ENCODE results near the gene F2RL3.

F2RL3 gene

GRCh38 chr19:16891696-16892382, 3.0 kb downstream of the F2RL3 start:
- no peak for DNase-seq (ENCODE audit: low spot score)
- no peak overlapping the region for H3K4me2 ChIP-seq (ENCODE audit: insufficient read depth, low read length, poor library complexity, severe bottlenecking)
- WGBS, 2 donors (ENCODE audit: extremely low coverage in 2 of 2, insufficient read length in 2 of 2, insufficient replicate concordance in 1 of 2): no CpG with 5 or more reads among the region's 12 CpGs
- no peak overlapping the region for H2BK120ac ChIP-seq (ENCODE audit: low read depth, low read length)
- peak overlapping the region; percentile 8 for H3K14ac ChIP-seq (ENCODE audit: low read length)
- H2AFZ ChIP-seq (ENCODE audit: low read length): no peak overlapping the region
- H2BK15ac ChIP-seq (ENCODE audit: low read length): no peak overlapping the region
- H3K9ac ChIP-seq (ENCODE audit: low read depth, low read length, poor library complexity): no peak overlapping the region
- peaks cover 0 to 24% (median 3%) of the 10 kb centered on the region in 3 experiments for H3K27me3 ChIP-seq (ENCODE audit: control insufficient read depth in 3 of 3, insufficient read depth in 3 of 3, low read depth in 1 of 3, low read length in 3 of 3)
- no peak overlapping the region for H3K27ac ChIP-seq (replicated peaks; ENCODE audit: low read length)
- H3K4ac ChIP-seq (ENCODE audit: low read length): no peak overlapping the region
- H4K8ac ChIP-seq (ENCODE audit: low read depth, low read length): no peak overlapping the region
- no peak overlapping the region for H3K4me3 ChIP-seq (ENCODE audit: low read length in 2 of 2)
- no peaks in the 10 kb centered on the region for H3K9me3 ChIP-seq (replicated peaks in 1 of 2; ENCODE audit: control insufficient read depth in 2 of 2, insufficient read depth in 1 of 2, low read depth in 1 of 2, low read length in 2 of 2)
- H3K18ac ChIP-seq (ENCODE audit: low read length): no peak overlapping the region
- no peak overlapping the region for H2AK5ac ChIP-seq (ENCODE audit: low read depth, low read length)
- no peak overlapping the region for H2BK12ac ChIP-seq (ENCODE audit: low read length)
- H3K4me1 ChIP-seq (ENCODE audit: control insufficient read depth in 2 of 2, insufficient read depth in 1 of 2, low read depth in 1 of 2, low read length in 2 of 2): peaks cover 4 to 11% of the 10 kb centered on the region in 2 donors
- peaks cover 2% of the 10 kb centered on the region for H3K79me1 ChIP-seq (ENCODE audit: low read depth, low read length)
- H3K23ac ChIP-seq (ENCODE audit: low read depth, low read length, poor library complexity): no peak overlapping the region
- no peaks in the 10 kb centered on the region for H3K36me3 ChIP-seq (replicated peaks in 1 of 2; ENCODE audit: control insufficient read depth in 2 of 2, insufficient read depth in 2 of 2, low read length in 2 of 2)
- no peak overlapping the region for H2BK5ac ChIP-seq (ENCODE audit: low read length)
- H4K91ac ChIP-seq (ENCODE audit: low read depth, low read length, poor library complexity): no peak overlapping the region

- H3K36me3 ChIP-seq (replicated peaks in 1 of 2; ENCODE audit: control insufficient read depth in 2 of 2, insufficient read depth in 2 of 2, low read length in 2 of 2): no peaks in the 10 kb centered on the region
- no peak overlapping the region for H2BK5ac ChIP-seq (ENCODE audit: low read length)
- H3K23ac ChIP-seq (ENCODE audit: low read depth, low read length, poor library complexity): no peak overlapping the region
- H3K9ac ChIP-seq (ENCODE audit: low read depth, low read length, poor library complexity): no peak overlapping the region
- H2BK15ac ChIP-seq (ENCODE audit: low read length): no peak overlapping the region
- no peak overlapping the region for H4K91ac ChIP-seq (ENCODE audit: low read depth, low read length, poor library complexity)
- WGBS, 2 donors (ENCODE audit: extremely low coverage in 2 of 2, insufficient read length in 2 of 2, insufficient replicate concordance in 1 of 2): no CpG with 5 or more reads among the region's 4 CpGs
- no peak overlapping the region for H2BK120ac ChIP-seq (ENCODE audit: low read depth, low read length)
- H3K27ac ChIP-seq (replicated peaks; ENCODE audit: low read length): no peak overlapping the region
- H3K14ac ChIP-seq (ENCODE audit: low read length): no peak overlapping the region
- H2AK5ac ChIP-seq (ENCODE audit: low read depth, low read length): no peak overlapping the region
- no peak overlapping the region for H3K4me2 ChIP-seq (ENCODE audit: insufficient read depth, low read length, poor library complexity, severe bottlenecking)
- no peak overlapping the region for H4K8ac ChIP-seq (ENCODE audit: low read depth, low read length)
- H3K79me1 ChIP-seq (ENCODE audit: low read depth, low read length): peaks cover 2% of the 10 kb centered on the region
- no peak overlapping the region for H2AFZ ChIP-seq (ENCODE audit: low read length)
- H3K9me3 ChIP-seq (replicated peaks in 1 of 2; ENCODE audit: control insufficient read depth in 2 of 2, insufficient read depth in 1 of 2, low read depth in 1 of 2, low read length in 2 of 2): no peaks in the 10 kb centered on the region
- DNase-seq (ENCODE audit: low spot score): no peak
- no peak overlapping the region for H3K4me3 ChIP-seq (ENCODE audit: low read length in 2 of 2)
- H3K27me3 ChIP-seq (ENCODE audit: control insufficient read depth in 3 of 3, insufficient read depth in 3 of 3, low read depth in 1 of 3, low read length in 3 of 3): peaks cover 0 to 24% (median 3%) of the 10 kb centered on the region in 3 experiments
- H3K4ac ChIP-seq (ENCODE audit: low read length): no peak overlapping the region
- no peak overlapping the region for H3K18ac ChIP-seq (ENCODE audit: low read length)
- H3K4me1 ChIP-seq (ENCODE audit: control insufficient read depth in 2 of 2, insufficient read depth in 1 of 2, low read depth in 1 of 2, low read length in 2 of 2): peaks cover 4 to 9% of the 10 kb centered on the region in 2 donors
- H2BK12ac ChIP-seq (ENCODE audit: low read length): no peak overlapping the region
Observed at GRCh38 chr19:16892436-16892835, 3.6 kb downstream of the F2RL3 start.

GRCh38 chr19:16892868-16893685, 4.3 kb downstream of the F2RL3 start:
- H4K8ac ChIP-seq (ENCODE audit: low read depth, low read length): no peak overlapping the region
- peaks cover 0 to 24% (median 5%) of the 10 kb centered on the region in 3 experiments for H3K27me3 ChIP-seq (ENCODE audit: control insufficient read depth in 3 of 3, insufficient read depth in 3 of 3, low read depth in 1 of 3, low read length in 3 of 3)
- H3K79me1 ChIP-seq (ENCODE audit: low read depth, low read length): peaks cover 2% of the 10 kb centered on the region
- no peak overlapping the region for H3K4me2 ChIP-seq (ENCODE audit: insufficient read depth, low read length, poor library complexity, severe bottlenecking)
- H3K4ac ChIP-seq (ENCODE audit: low read length): no peak overlapping the region
- WGBS, 2 donors (ENCODE audit: extremely low coverage in 2 of 2, insufficient read length in 2 of 2, insufficient replicate concordance in 1 of 2): no CpG with 5 or more reads among the region's 19 CpGs
- H3K14ac ChIP-seq (ENCODE audit: low read length): no peak overlapping the region
- peaks cover 4 to 8% of the 10 kb centered on the region in 2 donors for H3K4me1 ChIP-seq (ENCODE audit: control insufficient read depth in 2 of 2, insufficient read depth in 1 of 2, low read depth in 1 of 2, low read length in 2 of 2)
- H2BK15ac ChIP-seq (ENCODE audit: low read length): no peak overlapping the region
- H3K36me3 ChIP-seq (replicated peaks in 1 of 2; ENCODE audit: control insufficient read depth in 2 of 2, insufficient read depth in 2 of 2, low read length in 2 of 2): no peaks in the 10 kb centered on the region
- H3K9ac ChIP-seq (ENCODE audit: low read depth, low read length, poor library complexity): no peak overlapping the region
- H2BK12ac ChIP-seq (ENCODE audit: low read length): no peak overlapping the region
- DNase-seq (ENCODE audit: low spot score): no peak
- no peak overlapping the region for H2AK5ac ChIP-seq (ENCODE audit: low read depth, low read length)
- H3K18ac ChIP-seq (ENCODE audit: low read length): no peak overlapping the region
- H2BK120ac ChIP-seq (ENCODE audit: low read depth, low read length): no peak overlapping the region
- peak overlapping the region; percentile 29 for H2BK5ac ChIP-seq (ENCODE audit: low read length)
- no peak overlapping the region for H2AFZ ChIP-seq (ENCODE audit: low read length)
- H3K27ac ChIP-seq (replicated peaks; ENCODE audit: low read length): no peak overlapping the region
- no peaks in the 10 kb centered on the region for H3K9me3 ChIP-seq (replicated peaks in 1 of 2; ENCODE audit: control insufficient read depth in 2 of 2, insufficient read depth in 1 of 2, low read depth in 1 of 2, low read length in 2 of 2)
- H4K91ac ChIP-seq (ENCODE audit: low read depth, low read length, poor library complexity): no peak overlapping the region
- no peak overlapping the region for H3K4me3 ChIP-seq (ENCODE audit: low read length in 2 of 2)
- H3K23ac ChIP-seq (ENCODE audit: low read depth, low read length, poor library complexity): no peak overlapping the region

GRCh38 chr19:16893686-16893989, 4.8 kb downstream of the F2RL3 start:
- DNase-seq (ENCODE audit: low spot score): no peak
- no CpG with 5 or more reads among the region's 14 CpGs for WGBS, 2 donors (ENCODE audit: extremely low coverage in 2 of 2, insufficient read length in 2 of 2, insufficient replicate concordance in 1 of 2)

More at GRCh38 chr19:16893686-16893989, 4.8 kb downstream of the F2RL3 start:
- Histone ChIP-seq H2BK5ac (ENCODE audit: low read length) (no peak overlapping the region), H2AFZ (ENCODE audit: low read length) (no peak overlapping the region), H4K8ac (ENCODE audit: low read depth, low read length) (no peak overlapping the region), H3K27me3 (ENCODE audit: control insufficient read depth in 3 of 3, insufficient read depth in 3 of 3, low read depth in 1 of 3, low read length in 3 of 3) (peaks cover 0 to 24% (median 7%) of the 10 kb centered on the region in 3 experiments), H3K9ac (ENCODE audit: low read depth, low read length, poor library complexity) (no peak overlapping the region), H2BK12ac (ENCODE audit: low read length) (no peak overlapping the region), H3K18ac (ENCODE audit: low read length) (no peak overlapping the region), H3K27ac (replicated peaks; ENCODE audit: low read length) (no peak overlapping the region), H3K4me1 (ENCODE audit: control insufficient read depth in 2 of 2, insufficient read depth in 1 of 2, low read depth in 1 of 2, low read length in 2 of 2) (peaks cover 4 to 10% of the 10 kb centered on the region in 2 donors), H2BK120ac (ENCODE audit: low read depth, low read length) (no peak overlapping the region), H4K91ac (ENCODE audit: low read depth, low read length, poor library complexity) (no peak overlapping the region), H3K4ac (ENCODE audit: low read length) (no peak overlapping the region), H3K36me3 (replicated peaks in 1 of 2; ENCODE audit: control insufficient read depth in 2 of 2, insufficient read depth in 2 of 2, low read length in 2 of 2) (no peaks in the 10 kb centered on the region), H2AK5ac (ENCODE audit: low read depth, low read length) (peak overlapping the region; percentile 6), H3K9me3 (replicated peaks in 1 of 2; ENCODE audit: control insufficient read depth in 2 of 2, insufficient read depth in 1 of 2, low read depth in 1 of 2, low read length in 2 of 2) (no peaks in the 10 kb centered on the region), H3K79me1 (ENCODE audit: low read depth, low read length) (peaks cover 2% of the 10 kb centered on the region), H3K4me3 (ENCODE audit: low read length in 2 of 2) (no peak overlapping the region), H3K14ac (ENCODE audit: low read length) (no peak overlapping the region), H2BK15ac (ENCODE audit: low read length) (no peak overlapping the region), H3K4me2 (ENCODE audit: insufficient read depth, low read length, poor library complexity, severe bottlenecking) (no peak overlapping the region), H3K23ac (ENCODE audit: low read depth, low read length, poor library complexity) (peak overlapping the region; percentile 35)

All from neuronal stem cell (in vitro differentiated cells).